Femur (tissue), 1 donor: ENCODE data around the gene WNT3A.

Experiments used
- DNase-seq: peaks from one replicate; pipeline ENCODE4 v3.0.0-alpha.2; 2017

The WNT3A gene

GRCh38 chr1:228000416-228000815 is 6.4 kb upstream of the WNT3A start:
- no peak for DNase-seq

- peak; percentile 3 for DNase-seq
Observed at GRCh38 chr1:228000836-228001563, 5.8 kb upstream of the WNT3A start.

GRCh38 chr1:228001738-228002535 is 4.9 kb upstream of the WNT3A start:
- DNase-seq = no peak

- DNase-seq = no peak
Observed at GRCh38 chr1:228002792-228003191, 4.0 kb upstream of the WNT3A start.

GRCh38 chr1:228003461-228004330 is 3.1 kb upstream of the WNT3A start:
- DNase-seq = no peak

- DNase-seq = no peak
Observed at GRCh38 chr1:228004331-228004855, 2.4 kb upstream of the WNT3A start.

- DNase-seq = no peak
Observed at GRCh38 chr1:228004856-228005462, 1.8 kb upstream of the WNT3A start.

- DNase-seq = no peak
Observed at GRCh38 chr1:228005511-228006033, 1.2 kb upstream of the WNT3A start.

GRCh38 chr1:228006034-228006785 is 588 bp upstream of the WNT3A start:
- DNase-seq = no peak

- no peak for DNase-seq
Observed at GRCh38 chr1:228007049-228007800, 427 bp downstream of the WNT3A start.

- DNase-seq = no peak
Observed at GRCh38 chr1:228007801-228008341, 1.1 kb downstream of the WNT3A start.

GRCh38 chr1:228008391-228009115 is 1.8 kb downstream of the WNT3A start:
- no peak for DNase-seq

GRCh38 chr1:228009116-228009827 is 2.5 kb downstream of the WNT3A start:
- no peak for DNase-seq

GRCh38 chr1:228009828-228010775 is 3.3 kb downstream of the WNT3A start:
- DNase-seq = no peak

- DNase-seq = no peak
Observed at GRCh38 chr1:228010921-228011320, 4.1 kb downstream of the WNT3A start.

- DNase-seq = no peak
Observed at GRCh38 chr1:228011721-228012311, 5.0 kb downstream of the WNT3A start.

- no peak for DNase-seq
Observed at GRCh38 chr1:228012555-228012954, 5.8 kb downstream of the WNT3A start.
